ENCODE measurements around the gene PTCH2. TPM values are rescaled to one million over a fixed set of nuclear protein-coding genes. Genes with fewer than 3 reads are reported as not detected.
A peak's percentile ranks its signal among the peaks of the same experiment; 100 is the strongest.

The PTCH2 gene
- total and polyA plus RNA-seq, 2 of the 13 experiments (the other 11 are each of a cell fraction or from before 2014, with no cell fraction given): 0.60 to 1.5 TPM

DNA sequence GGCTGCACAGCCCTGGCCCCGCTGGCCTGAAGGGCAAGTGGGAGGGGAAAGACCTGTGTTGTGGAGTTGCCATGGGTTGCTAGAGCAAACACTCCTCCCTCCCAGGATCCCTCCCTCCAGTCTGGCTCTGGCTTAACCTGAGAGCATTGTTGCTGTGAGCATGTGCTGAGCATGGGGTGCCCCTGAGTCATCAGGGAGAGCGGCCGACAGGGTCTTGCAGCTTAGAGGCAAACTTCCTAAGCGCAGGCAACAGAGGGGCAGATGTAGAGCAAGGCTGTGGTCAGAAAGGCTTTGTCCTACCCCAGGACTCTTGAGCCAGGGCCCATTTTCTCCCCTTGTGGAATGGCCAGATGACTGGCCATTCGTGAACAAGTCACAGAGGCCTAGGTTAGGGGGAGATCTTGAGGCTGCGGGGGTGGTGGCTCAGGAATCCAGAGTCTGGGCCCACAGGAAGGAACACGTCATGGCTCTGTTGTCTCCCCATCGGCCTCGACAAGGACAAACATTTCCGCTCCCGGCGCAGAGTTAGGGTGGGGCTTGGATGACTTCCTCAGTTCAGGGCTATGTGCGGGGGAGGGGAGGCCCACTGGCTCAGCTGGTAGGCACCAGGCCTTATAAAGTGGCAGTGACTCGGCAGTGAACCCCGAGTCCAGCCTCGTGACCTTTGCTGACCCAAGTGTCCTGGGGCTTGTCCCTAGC is 35.5 kb downstream of the PTCH2 start (continued):
- TF ChIP-seq, protein P1, sequence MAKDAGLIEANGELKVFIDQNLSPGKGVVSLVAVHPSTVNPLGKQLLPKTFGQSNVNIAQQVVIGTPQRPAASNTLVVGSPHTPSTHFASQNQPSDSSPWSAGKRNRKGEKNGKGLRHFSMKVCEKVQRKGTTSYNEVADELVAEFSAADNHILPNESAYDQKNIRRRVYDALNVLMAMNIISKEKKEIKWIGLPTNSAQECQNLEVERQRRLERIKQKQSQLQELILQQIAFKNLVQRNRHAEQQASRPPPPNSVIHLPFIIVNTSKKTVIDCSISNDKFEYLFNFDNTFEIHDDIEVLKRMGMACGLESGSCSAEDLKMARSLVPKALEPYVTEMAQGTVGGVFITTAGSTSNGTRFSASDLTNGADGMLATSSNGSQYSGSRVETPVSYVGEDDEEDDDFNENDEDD (CRISPR knock-in tag; IDR thresholded peaks at IDR 0.05; ENCODE audit: borderline replicate concordance): peak; percentile 83; the same call in 1 of the 2 replicates
- TF ChIP-seq ZC3H13 (CRISPR knock-in tag; IDR thresholded peaks at IDR 0.05) (peak; percentile 39; the same call in 1 of the 2 replicates), PHF5A (CRISPR knock-in tag; IDR thresholded peaks at IDR 0.05; ENCODE audit: low read depth, unreplicated experiment) (peak; percentile 32), KDM6A (CRISPR knock-in tag; IDR thresholded peaks at IDR 0.05; ENCODE audit: low read depth) (peak; percentile 43), ZFX (CRISPR knock-in tag; IDR thresholded peaks at IDR 0.05; ENCODE audit: low read depth) (peak; percentile 91), ZNF329 (CRISPR knock-in tag; IDR thresholded peaks at IDR 0.05; ENCODE audit: low read depth) (no peak), POGZ (CRISPR knock-in tag; IDR thresholded peaks at IDR 0.05) (peak; percentile 53; the same call in 1 of the 2 replicates)
- TF ChIP-seq, protein P2, sequence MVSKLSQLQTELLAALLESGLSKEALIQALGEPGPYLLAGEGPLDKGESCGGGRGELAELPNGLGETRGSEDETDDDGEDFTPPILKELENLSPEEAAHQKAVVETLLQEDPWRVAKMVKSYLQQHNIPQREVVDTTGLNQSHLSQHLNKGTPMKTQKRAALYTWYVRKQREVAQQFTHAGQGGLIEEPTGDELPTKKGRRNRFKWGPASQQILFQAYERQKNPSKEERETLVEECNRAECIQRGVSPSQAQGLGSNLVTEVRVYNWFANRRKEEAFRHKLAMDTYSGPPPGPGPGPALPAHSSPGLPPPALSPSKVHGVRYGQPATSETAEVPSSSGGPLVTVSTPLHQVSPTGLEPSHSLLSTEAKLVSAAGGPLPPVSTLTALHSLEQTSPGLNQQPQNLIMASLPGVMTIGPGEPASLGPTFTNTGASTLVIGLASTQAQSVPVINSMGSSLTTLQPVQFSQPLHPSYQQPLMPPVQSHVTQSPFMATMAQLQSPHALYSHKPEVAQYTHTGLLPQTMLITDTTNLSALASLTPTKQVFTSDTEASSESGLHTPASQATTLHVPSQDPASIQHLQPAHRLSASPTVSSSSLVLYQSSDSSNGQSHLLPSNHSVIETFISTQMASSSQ (IDR thresholded peaks at IDR 0.05; ENCODE audit: low read depth): no peak
- TF ChIP-seq, protein P2 (CRISPR knock-in tag; IDR thresholded peaks at IDR 0.05; ENCODE audit: borderline replicate concordance): peak; percentile 74; the same call in 1 of the 2 replicates
- TF ChIP-seq, protein P3, sequence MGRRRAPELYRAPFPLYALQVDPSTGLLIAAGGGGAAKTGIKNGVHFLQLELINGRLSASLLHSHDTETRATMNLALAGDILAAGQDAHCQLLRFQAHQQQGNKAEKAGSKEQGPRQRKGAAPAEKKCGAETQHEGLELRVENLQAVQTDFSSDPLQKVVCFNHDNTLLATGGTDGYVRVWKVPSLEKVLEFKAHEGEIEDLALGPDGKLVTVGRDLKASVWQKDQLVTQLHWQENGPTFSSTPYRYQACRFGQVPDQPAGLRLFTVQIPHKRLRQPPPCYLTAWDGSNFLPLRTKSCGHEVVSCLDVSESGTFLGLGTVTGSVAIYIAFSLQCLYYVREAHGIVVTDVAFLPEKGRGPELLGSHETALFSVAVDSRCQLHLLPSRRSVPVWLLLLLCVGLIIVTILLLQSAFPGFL (CRISPR knock-in tag; IDR thresholded peaks at IDR 0.05): no peak
- TF ChIP-seq, protein P4, sequence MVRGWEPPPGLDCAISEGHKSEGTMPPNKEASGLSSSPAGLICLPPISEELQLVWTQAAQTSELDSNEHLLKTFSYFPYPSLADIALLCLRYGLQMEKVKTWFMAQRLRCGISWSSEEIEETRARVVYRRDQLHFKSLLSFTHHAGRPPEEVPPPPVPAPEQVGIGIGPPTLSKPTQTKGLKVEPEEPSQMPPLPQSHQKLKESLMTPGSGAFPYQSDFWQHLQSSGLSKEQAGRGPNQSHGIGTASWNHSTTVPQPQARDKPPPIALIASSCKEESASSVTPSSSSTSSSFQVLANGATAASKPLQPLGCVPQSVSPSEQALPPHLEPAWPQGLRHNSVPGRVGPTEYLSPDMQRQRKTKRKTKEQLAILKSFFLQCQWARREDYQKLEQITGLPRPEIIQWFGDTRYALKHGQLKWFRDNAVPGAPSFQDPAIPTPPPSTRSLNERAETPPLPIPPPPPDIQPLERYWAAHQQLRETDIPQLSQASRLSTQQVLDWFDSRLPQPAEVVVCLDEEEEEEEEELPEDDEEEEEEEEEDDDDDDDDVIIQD (CRISPR knock-in tag; IDR thresholded peaks at IDR 0.05; ENCODE audit: low read depth): peak; percentile 6
- TF ChIP-seq, protein P5, sequence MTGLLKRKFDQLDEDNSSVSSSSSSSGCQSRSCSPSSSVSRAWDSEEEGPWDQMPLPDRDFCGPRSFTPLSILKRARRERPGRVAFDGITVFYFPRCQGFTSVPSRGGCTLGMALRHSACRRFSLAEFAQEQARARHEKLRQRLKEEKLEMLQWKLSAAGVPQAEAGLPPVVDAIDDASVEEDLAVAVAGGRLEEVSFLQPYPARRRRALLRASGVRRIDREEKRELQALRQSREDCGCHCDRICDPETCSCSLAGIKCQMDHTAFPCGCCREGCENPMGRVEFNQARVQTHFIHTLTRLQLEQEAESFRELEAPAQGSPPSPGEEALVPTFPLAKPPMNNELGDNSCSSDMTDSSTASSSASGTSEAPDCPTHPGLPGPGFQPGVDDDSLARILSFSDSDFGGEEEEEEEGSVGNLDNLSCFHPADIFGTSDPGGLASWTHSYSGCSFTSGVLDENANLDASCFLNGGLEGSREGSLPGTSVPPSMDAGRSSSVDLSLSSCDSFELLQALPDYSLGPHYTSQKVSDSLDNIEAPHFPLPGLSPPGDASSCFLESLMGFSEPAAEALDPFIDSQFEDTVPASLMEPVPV (CRISPR knock-in tag; IDR thresholded peaks at IDR 0.05): peak; percentile 26; the same call in 1 of the 2 replicates
- TF ChIP-seq, protein P6, sequence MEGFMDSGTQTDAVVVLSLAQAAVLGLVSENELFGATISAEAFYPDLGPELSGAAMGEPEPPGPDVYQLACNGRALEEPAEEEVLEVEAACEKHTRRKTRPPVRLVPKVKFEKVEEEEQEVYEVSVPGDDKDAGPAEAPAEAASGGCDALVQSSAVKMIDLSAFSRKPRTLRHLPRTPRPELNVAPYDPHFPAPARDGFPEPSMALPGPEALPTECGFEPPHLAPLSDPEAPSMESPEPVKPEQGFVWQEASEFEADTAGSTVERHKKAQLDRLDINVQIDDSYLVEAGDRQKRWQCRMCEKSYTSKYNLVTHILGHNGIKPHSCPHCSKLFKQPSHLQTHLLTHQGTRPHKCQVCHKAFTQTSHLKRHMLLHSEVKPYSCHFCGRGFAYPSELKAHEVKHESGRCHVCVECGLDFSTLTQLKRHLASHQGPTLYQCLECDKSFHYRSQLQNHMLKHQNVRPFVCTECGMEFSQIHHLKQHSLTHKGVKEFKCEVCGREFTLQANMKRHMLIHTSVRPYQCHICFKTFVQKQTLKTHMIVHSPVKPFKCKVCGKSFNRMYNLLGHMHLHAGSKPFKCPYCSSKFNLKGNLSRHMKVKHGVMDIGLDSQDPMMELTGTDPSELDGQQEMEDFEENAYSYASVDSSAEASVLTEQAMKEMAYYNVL (CRISPR knock-in tag; IDR thresholded peaks at IDR 0.05; ENCODE audit: borderline replicate concordance): no peak
- TF ChIP-seq, protein P7, sequence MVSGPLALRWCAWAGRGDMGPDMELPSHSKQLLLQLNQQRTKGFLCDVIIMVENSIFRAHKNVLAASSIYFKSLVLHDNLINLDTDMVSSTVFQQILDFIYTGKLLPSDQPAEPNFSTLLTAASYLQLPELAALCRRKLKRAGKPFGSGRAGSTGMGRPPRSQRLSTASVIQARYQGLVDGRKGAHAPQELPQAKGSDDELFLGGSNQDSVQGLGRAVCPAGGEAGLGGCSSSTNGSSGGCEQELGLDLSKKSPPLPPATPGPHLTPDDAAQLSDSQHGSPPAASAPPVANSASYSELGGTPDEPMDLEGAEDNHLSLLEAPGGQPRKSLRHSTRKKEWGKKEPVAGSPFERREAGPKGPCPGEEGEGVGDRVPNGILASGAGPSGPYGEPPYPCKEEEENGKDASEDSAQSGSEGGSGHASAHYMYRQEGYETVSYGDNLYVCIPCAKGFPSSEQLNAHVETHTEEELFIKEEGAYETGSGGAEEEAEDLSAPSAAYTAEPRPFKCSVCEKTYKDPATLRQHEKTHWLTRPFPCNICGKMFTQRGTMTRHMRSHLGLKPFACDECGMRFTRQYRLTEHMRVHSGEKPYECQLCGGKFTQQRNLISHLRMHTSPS (CRISPR knock-in tag; IDR thresholded peaks at IDR 0.05; ENCODE audit: low read depth): no peak; the same call in 1 of the 2 replicates

Measured in HepG2 (cell line).